Measurements from ENCODE around the gene FAM131C.

The FAM131C gene

DNA sequence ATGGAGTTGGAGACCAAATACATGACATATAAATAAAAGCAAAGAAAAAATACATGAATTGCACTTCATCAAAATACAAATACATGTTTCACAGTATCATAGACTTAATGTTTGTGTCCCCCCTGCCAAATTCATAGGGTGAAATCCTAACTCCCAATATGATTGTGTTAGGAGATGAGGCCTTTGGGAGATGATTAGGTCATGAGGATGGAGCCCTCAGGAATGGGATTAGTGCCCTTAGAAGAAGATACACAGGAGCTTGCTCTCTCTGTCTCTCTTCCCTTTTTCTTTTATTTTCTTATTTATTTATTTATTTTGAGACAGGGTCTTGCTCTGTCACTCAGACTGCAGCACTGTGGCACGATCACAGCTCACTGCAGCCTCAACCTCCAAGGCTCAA is 26.0 kb upstream of the FAM131C start:
- no peak for DNase-seq

DNA sequence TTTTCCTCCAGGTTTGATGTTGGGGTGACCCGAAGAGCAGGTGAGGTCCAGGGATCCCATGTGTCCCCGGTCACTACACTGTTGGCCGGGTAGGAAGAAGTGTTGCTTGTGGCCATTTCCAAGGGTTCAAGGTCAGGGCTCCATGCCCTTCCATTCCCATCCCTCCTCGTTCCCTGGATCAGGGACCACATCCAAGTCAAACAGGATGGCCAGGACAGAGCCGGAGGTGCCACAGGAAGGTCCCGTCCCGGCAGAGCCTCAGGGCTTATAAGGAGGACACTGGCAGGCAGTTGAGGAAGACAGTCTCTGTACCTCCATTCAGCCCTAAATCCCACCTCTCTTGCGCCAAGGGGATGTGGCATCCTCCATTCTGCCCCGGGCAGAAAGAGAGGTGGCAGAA is 22.0 kb upstream of the FAM131C start:
- DNase-seq: no peak

- no peak for DNase-seq
Observed at GRCh38 chr1:16094453-16095158, 21.2 kb upstream of the FAM131C start.

GRCh38 chr1:16093611-16094010 is 20.2 kb upstream of the FAM131C start:
- no peak for DNase-seq

DNA sequence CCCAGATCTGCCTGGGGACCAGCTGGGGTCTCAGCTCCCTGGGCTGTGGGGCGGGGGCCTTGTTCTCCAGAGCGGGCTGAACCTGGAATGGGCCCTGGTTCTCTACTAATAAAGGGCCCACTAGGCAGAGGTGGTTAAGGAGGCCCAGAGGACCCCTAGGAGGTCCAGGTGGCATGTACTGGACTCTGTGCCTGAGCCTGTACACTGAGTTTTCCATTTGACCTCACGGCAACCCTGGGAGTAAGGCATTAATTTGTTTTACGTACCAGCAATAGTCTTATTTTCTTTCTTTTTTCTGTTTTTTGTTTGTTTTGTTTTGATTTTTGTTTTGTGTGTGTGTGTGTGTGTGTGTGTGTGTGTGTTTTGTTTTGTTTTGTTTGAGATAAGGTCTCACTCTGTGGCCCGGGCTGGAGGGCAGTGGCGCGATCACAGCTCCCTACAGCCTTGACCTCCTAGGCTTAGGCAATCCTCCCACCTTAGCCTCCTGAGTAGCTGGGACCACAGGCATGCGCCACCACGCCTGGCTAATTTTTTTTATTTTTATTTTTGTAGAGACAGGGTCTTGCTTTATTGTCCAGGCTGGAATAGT is 19.6 kb upstream of the FAM131C start:
- DNase-seq: no peak

DNA sequence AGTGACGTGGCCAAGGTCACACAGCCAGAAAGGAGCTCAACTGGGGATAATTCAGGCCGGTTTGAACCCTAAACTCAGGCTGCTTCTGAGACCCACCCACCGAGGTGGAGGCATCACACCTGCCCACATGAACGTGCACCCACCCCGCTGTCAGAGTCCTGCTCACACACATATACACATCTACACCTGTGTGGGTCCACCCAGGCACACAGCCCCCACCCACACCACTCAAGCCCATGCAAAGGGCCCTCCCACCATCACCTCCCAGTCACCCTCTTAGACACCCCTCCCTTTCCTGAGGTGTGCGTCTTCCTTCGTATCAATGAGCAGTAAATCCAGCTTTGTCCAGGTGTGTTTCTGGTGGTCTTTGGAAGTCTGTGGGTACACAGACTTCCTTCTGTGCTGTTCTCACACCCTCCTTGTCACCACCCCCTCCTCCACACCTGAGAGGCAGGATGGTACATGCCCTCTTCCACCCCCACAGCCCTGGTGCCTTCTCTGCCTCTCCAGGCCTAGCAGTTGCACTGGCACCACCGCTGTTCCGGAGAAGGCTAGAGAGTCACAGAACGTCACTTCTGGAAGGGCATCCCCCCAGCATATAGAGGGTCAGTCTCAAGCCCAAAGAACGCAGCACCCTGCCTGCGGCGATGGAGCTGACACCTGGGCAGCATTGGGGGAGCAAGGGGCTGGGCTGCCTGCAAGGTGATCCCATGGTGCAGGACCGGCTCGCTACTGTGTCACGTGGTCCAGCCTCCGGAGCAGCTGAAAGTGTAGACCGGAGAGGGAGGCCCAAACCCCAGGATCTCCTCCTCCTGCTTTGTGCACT is 18.9 kb upstream of the FAM131C start:
- DNase-seq: no peak

- no peak for DNase-seq
Observed at GRCh38 chr1:16091296-16091695, 17.8 kb upstream of the FAM131C start.

- DNase-seq: no peak
Observed at GRCh38 chr1:16090076-16090826, 16.8 kb upstream of the FAM131C start.

DNA sequence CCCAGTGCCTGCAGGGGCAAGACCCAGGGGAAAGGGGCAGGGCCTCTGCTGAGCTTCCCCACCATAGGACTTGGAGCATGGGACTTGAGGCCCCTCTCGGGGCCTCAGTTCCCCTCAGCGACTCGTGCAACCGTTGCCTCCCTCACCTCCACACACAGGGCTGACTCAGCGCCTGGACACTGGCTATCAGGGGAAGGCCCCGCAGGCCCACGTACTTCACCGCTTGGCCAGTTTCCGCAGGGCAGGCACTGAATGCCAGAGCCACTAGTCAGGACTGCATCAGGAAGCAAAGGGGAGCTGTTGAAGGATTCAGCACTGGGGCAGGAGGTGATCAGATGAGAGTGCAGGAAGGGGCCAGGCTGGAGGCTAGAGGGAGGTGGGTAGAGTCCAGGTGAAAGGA is 15.5 kb upstream of the FAM131C start:
- no peak for DNase-seq

- no peak for DNase-seq
Observed at GRCh38 chr1:16088351-16088911, 15.0 kb upstream of the FAM131C start.

- DNase-seq: no peak
Observed at GRCh38 chr1:16087733-16088132, 14.3 kb upstream of the FAM131C start.

GRCh38 chr1:16085522-16085921 is 12.1 kb upstream of the FAM131C start:
- no peak for DNase-seq

DNA sequence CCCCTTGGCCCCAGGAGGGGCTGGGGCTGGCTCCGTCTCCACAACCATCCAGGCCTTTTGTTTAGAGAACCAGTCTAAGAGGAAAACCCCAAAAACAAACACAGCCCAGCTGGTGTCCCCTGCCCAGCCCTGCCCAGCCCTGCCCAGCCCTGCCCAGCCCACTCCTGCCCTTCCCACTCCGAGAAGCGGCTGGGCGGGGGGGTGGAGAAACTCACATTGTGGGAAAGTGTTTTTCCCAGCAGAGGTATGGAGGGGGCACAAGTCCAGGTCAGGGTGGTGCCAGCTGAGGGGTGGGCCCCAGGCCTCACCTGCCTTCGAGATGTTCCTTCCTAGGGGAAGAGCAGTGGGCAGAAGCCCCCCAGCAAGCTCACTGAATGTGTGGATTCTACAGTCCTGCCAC is 10.0 kb upstream of the FAM131C start:
- no peak for DNase-seq

DNA sequence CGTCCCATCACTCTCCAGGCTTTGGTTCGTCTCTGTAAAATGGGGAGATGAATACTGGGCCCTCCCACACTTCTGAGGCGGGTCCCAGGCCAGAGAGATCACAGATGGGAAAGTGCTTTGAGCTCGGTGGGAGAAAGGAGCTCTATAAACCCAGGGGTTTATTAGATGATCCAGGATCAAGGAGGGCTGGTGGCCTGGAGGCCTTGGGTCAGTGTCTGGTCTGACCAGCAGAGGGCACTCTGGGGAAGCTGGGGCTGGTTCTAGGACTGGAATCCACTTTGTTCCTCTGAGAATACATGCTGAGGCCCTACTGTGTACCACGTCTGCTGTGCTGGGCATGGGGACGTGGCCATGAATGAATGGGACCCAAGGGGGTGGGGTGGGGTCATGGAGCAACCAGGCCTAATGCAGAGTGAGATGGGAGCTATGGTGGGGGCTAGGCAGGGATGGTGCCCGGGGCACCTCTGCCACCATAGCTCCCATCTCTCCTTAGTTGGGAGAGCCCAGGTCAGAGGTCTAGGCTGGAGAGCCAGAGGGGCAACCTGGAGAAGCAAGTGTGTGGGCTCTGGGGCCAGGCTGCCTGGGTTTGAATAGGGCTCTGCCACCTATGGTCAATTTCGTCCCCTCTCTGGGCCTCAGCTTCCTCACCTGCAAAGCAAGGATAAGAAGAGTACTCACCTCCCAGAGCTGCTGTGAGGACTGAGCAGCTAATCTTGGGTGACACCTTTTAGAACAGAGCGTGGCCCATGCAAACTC is 9.0 kb upstream of the FAM131C start:
- DNase-seq: peak in 5 of 6 experiments; percentile 27 to 52 (median 35)

DNA sequence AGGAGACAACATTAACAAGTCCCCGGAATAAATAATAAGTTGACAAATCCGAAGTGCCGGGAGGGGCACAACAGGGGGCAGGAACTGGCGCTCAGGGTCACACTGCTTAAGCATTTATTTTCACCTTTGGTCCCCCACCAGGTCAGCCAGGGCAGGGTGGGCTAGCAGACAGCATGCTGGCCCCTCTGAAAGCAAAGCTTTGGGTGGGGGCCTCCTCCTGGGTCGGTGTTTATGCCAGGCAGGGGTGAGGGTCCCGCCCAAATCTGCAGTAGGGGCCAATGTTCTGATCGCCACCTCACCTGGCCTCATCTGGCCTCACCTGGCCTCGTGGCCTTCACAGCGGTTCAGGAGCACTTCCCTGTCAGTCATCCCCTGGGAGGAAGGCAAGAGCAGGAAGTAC is 8.2 kb upstream of the FAM131C start:
- no peak for DNase-seq

DNA sequence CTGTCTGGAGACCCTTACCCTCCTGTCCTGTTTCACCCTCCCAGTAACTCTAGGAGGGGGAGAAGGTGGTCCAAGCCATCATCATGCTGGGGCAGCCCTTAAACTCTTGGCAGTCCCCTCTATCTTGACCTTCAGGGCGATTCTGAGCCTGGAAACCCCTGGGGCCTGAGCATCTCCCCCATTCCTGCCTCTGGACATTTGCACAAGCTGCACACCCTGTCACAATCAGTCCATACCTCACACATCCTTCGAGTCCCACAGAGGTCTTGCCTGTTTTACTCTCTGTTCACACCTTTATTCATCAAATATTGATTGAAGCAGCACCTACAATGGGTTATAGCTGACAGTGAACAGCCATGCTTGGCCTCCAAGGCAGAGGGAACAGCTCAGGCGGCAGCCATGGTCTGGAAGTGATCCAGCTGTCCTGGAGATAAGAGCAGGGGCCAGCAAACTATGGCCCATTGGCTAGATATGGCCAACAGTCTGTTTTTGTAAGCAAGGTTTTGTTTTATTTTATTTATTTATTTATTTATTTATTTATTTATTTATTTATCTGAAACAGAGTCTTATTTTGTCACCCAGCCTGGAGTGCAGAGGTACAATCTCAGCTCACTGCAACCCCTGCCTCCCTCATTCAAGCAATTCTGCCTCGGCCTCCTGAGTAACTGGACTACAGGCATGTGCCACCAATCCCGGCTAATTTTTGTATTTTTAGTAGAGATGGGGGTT is 7.1 kb upstream of the FAM131C start:
- DNase-seq: no peak

DNA sequence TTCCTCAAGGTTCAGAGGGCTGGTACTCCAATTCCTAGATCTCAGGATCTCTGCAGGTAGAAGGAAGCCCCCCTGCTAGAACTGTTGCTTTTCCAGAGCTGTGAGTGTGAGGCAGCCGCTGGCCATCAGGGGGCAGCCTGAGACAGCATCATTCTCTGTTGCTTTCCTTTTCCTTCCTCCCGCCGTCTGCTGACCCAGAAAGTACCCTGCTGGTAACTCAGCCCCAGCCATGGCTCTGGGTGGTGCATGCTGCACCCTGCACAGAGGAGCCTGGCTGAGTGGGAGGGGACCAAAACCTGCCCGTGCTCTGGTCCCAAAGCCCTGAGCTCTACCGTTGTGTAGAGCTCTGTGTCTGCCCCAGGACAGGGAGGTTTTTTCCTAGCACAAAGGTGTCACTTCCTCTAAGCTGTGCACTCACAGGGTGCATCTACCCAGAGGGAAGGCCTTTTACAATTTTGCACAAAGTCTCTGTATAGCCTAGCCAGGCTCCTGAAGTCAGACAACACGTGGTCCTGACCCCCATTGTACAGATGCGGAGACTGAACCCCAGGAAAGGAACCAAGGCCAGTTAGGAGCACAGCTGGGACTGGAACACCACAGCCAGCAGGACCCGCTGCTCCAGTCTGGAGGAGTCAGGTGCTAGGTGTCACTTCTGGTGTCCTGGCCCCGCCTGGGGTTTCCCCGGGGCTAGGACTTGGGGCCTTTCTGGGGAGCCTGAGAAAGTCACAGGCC is 5.6 kb upstream of the FAM131C start:
- DNase-seq: peak; percentile 55 to 86 (median 66)

- no peak for DNase-seq
Observed at GRCh38 chr1:16077406-16078245, 4.2 kb upstream of the FAM131C start.

DNA sequence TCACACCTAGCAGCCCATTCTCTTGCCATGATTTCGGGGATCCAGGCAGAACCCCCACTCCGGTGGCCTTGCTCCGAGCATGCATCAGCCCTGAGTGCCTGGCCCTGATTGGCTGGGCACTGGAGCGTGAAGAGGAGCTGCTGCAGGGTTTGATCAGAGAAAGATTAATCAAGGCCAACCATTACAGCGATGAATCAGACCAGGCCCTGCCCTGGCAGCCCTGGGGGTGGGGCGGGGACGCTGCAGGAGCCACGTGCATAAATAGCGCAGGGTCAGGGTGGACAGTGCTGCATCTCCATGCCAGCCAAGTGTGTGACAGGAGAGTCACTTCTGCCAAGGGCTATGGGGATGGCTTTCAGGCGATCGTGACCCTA is 3.4 kb upstream of the FAM131C start:
- no peak for DNase-seq

All from stimulated activated naive CD4-positive, alpha-beta T cell (primary cell).